Measurements from ENCODE around the gene ARHGEF12.

ARHGEF12 gene

GRCh38 chr11:120536797-120537169 is 200.6 kb downstream of the ARHGEF12 start:
- no CpG with 5 or more reads among the region's 11 CpGs for WGBS (ENCODE audit: insufficient coverage, insufficient read length)

GRCh38 chr11:120537996-120538395 is 201.8 kb downstream of the ARHGEF12 start:
- DNase-seq (ENCODE audit: low read depth, low spot score): no peak
- no peaks in the 10 kb centered on the region for H3K27me3 ChIP-seq (ENCODE audit: control insufficient read depth, insufficient read depth, low read length)
- H3K4me1 ChIP-seq (ENCODE audit: control insufficient read depth, insufficient read depth, low read length): no peaks in the 10 kb centered on the region
- no peaks in the 10 kb centered on the region for H3K36me3 ChIP-seq (ENCODE audit: control insufficient read depth, insufficient read depth, low read length)
- H3K9me3 ChIP-seq (ENCODE audit: control insufficient read depth, insufficient read depth, low read length): no peaks in the 10 kb centered on the region
- WGBS (ENCODE audit: insufficient coverage, insufficient read length): no CpG with 5 or more reads among the region's 12 CpGs
- H3K27ac ChIP-seq (ENCODE audit: low read length): no peak overlapping the region
- H3K4me3 ChIP-seq (ENCODE audit: low read length): no peak overlapping the region

More at GRCh38 chr11:120536797-120537169, 200.6 kb downstream of the ARHGEF12 start:
- Histone ChIP-seq H3K9me3 (ENCODE audit: control insufficient read depth, insufficient read depth, low read length) (no peaks in the 10 kb centered on the region), H3K27me3 (ENCODE audit: control insufficient read depth, insufficient read depth, low read length) (no peaks in the 10 kb centered on the region), H3K4me3 (ENCODE audit: low read length) (no peak overlapping the region), H3K4me1 (ENCODE audit: control insufficient read depth, insufficient read depth, low read length) (no peaks in the 10 kb centered on the region), H3K27ac (ENCODE audit: low read length) (no peak overlapping the region), H3K36me3 (ENCODE audit: control insufficient read depth, insufficient read depth, low read length) (no peaks in the 10 kb centered on the region)
- no peak for DNase-seq (ENCODE audit: low read depth, low spot score)

- DNase-seq (ENCODE audit: low read depth, low spot score): no peak
- no peaks in the 10 kb centered on the region for H3K36me3 ChIP-seq (ENCODE audit: control insufficient read depth, insufficient read depth, low read length)
- H3K4me1 ChIP-seq (ENCODE audit: control insufficient read depth, insufficient read depth, low read length): no peaks in the 10 kb centered on the region
- no peaks in the 10 kb centered on the region for H3K27me3 ChIP-seq (ENCODE audit: control insufficient read depth, insufficient read depth, low read length)
- H3K4me3 ChIP-seq (ENCODE audit: low read length): no peak overlapping the region
- no CpG with 5 or more reads among the region's 2 CpGs for WGBS (ENCODE audit: insufficient coverage, insufficient read length)
- no peaks in the 10 kb centered on the region for H3K9me3 ChIP-seq (ENCODE audit: control insufficient read depth, insufficient read depth, low read length)
- no peak overlapping the region for H3K27ac ChIP-seq (ENCODE audit: low read length)
These were observed 202.5 kb downstream of the ARHGEF12 start for GRCh38 chr11:120538707-120539106.

Measured in iPS DF 6.9 (cell line).